Neuronal stem cell (in vitro differentiated cells): ENCODE results near the gene ANKIB1.

Experiments used
- DNase-seq: peaks from one replicate; pipeline ENCODE4 v3.0.0-alpha.2; 2013; ENCODE audit warnings: low spot score
- H2AFZ ChIP-seq: one replicate; pipeline ENCODE4 v1.6.1; 2013; ENCODE audit warnings: mild to moderate bottlenecking, low read length, inconsistent platforms
- H2AK5ac ChIP-seq: 2 replicates; pipeline ENCODE4 v1.6.1; 2013; ENCODE audit warnings: low read depth, mild to moderate bottlenecking, inconsistent platforms, low read length, moderate library complexity, mixed read lengths
- H2BK120ac ChIP-seq: 2 replicates; pipeline ENCODE4 v1.6.1; 2013; ENCODE audit warnings: low read depth, mild to moderate bottlenecking, inconsistent platforms, low read length, moderate library complexity, mixed read lengths
- H2BK12ac ChIP-seq: one replicate; pipeline ENCODE4 v1.6.1; 2013; ENCODE audit warnings: low read length, inconsistent platforms
- H2BK15ac ChIP-seq: 2 replicates; pipeline ENCODE4 v1.6.1; 2013; ENCODE audit warnings: mild to moderate bottlenecking, low read length, inconsistent platforms, mixed read lengths
- H2BK5ac ChIP-seq: one replicate; pipeline ENCODE4 v1.6.1; 2013; ENCODE audit warnings: inconsistent platforms, mild to moderate bottlenecking, low read length, moderate library complexity
- H3K14ac ChIP-seq: one replicate; pipeline ENCODE4 v1.6.1; 2013; ENCODE audit warnings: low read length, inconsistent platforms
- H3K18ac ChIP-seq: 2 replicates; pipeline ENCODE4 v1.6.1; 2013; ENCODE audit warnings: low read length, inconsistent platforms
- H3K23ac ChIP-seq: 2 replicates; pipeline ENCODE4 v1.6.1; 2013; ENCODE audit warnings: low read depth, mild to moderate bottlenecking, mixed read lengths, low read length, inconsistent platforms; ENCODE audit not compliant: poor library complexity
- H3K27ac ChIP-seq: replicated peaks from 3 replicates; pipeline ENCODE4 v1.5.1; 2013; ENCODE audit warnings: low read length, inconsistent platforms
- H3K27me3 ChIP-seq, 3 experiments: 2 replicates each; pipeline ENCODE4 v1.6.1; 2013; ENCODE audit warnings: low read length in 3 of 3, mild to moderate bottlenecking in 2 of 3, inconsistent platforms in 1 of 3, low read depth in 1 of 3, mixed read lengths in 1 of 3, moderate library complexity in 1 of 3; ENCODE audit not compliant: control insufficient read depth in 3 of 3, insufficient read depth in 3 of 3
- H3K36me3 ChIP-seq, 2 donors: replicated peaks in 1 of 2; 2 replicates each; pipeline ENCODE4 v1.6.1; 2013; ENCODE audit warnings: low read length in 2 of 2; ENCODE audit not compliant: control insufficient read depth in 2 of 2, insufficient read depth in 2 of 2
- H3K4ac ChIP-seq: 2 replicates; pipeline ENCODE4 v1.6.1; 2013; ENCODE audit warnings: inconsistent platforms, mild to moderate bottlenecking, low read length, moderate library complexity
- H3K4me1 ChIP-seq, 2 donors: 1 replicate in 1 of 2; 2 replicates in 1 of 2; pipeline ENCODE4 v1.6.1; 2013; ENCODE audit warnings: low read length in 2 of 2, low read depth in 1 of 2; ENCODE audit not compliant: control insufficient read depth in 2 of 2, insufficient read depth in 1 of 2
- H3K4me2 ChIP-seq: one replicate; pipeline ENCODE4 v1.6.1; 2013; ENCODE audit warnings: mild to moderate bottlenecking, low read length, inconsistent platforms; ENCODE audit not compliant: insufficient read depth, poor library complexity, severe bottlenecking
- H3K4me3 ChIP-seq, 2 donors: 2 replicates each; pipeline ENCODE4 v1.5.1; 2013; ENCODE audit warnings: low read length in 2 of 2, mild to moderate bottlenecking in 2 of 2, inconsistent platforms in 1 of 2, moderate library complexity in 1 of 2
- H3K79me1 ChIP-seq: one replicate; pipeline ENCODE4 v1.6.1; 2013; ENCODE audit warnings: low read depth, mild to moderate bottlenecking, inconsistent platforms, low read length, moderate library complexity
- H3K9ac ChIP-seq: one replicate; pipeline ENCODE4 v1.6.1; 2013; ENCODE audit warnings: mild to moderate bottlenecking, low read depth, low read length, inconsistent platforms; ENCODE audit not compliant: poor library complexity
- H3K9me3 ChIP-seq, 2 donors: replicated peaks in 1 of 2; 2 replicates each; pipeline versions ENCODE3 to v1.6.1; 2013; ENCODE audit warnings: low read length in 2 of 2, mild to moderate bottlenecking in 2 of 2, inconsistent platforms in 1 of 2, low read depth in 1 of 2, mixed read lengths in 1 of 2, moderate library complexity in 1 of 2; ENCODE audit not compliant: control insufficient read depth in 2 of 2, insufficient read depth in 1 of 2
- H4K8ac ChIP-seq: one replicate; pipeline ENCODE4 v1.6.1; 2013; ENCODE audit warnings: low read depth, mild to moderate bottlenecking, inconsistent platforms, low read length, moderate library complexity
- H4K91ac ChIP-seq: one replicate; pipeline ENCODE4 v1.6.1; 2013; ENCODE audit warnings: low read length, low read depth, mild to moderate bottlenecking, inconsistent platforms; ENCODE audit not compliant: poor library complexity
- WGBS, 2 donors: extraction: QIAGEN DNeasy Blood & Tissue Kit; methylation state at CpG; one replicate each; pipeline ENCODE4 v1.1.7; 2013; ENCODE audit warnings: missing lambda C conversion rate in 2 of 2, mixed read lengths in 1 of 2; ENCODE audit not compliant: insufficient read length in 2 of 2, insufficient replicate concordance in 1 of 2; ENCODE audit errors: extremely low coverage in 2 of 2; 5-methylcytosine and 5-hydroxymethylcytosine counted together

Gene ANKIB1

GRCh38 chr7:92423710-92424131 lies 177.9 kb downstream of the ANKIB1 start:
- Histone ChIP-seq H4K91ac (no peak overlapping the region), H3K18ac (no peak overlapping the region), H2AFZ (peak overlapping the region; percentile 96), H2BK15ac (no peak overlapping the region), H3K9ac (no peak overlapping the region), H2AK5ac (no peak overlapping the region), H3K27ac (no peak overlapping the region), H2BK12ac (no peak overlapping the region), H3K4me3 (peak overlapping the region in 1 of 2 donors; percentile 65), H3K27me3 (peaks cover 0 to 3% (median 0%) of the 10 kb centered on the region in 3 experiments), H3K4me2 (no peak overlapping the region), H2BK120ac (no peak overlapping the region), H3K9me3 (peaks cover 0 to 3% of the 10 kb centered on the region in 2 donors), H3K23ac (peak overlapping the region; percentile 9), H2BK5ac (no peak overlapping the region), H4K8ac (no peak overlapping the region), H3K14ac (no peak overlapping the region), H3K36me3 (no peaks in the 10 kb centered on the region), H3K4me1 (peaks cover 3% of the 10 kb centered on the region in 2 donors), H3K79me1 (no peaks in the 10 kb centered on the region), H3K4ac (peak overlapping the region; percentile 2)
- no peak for DNase-seq
- WGBS, 2 donors, result 100% methylated on average over 3 of the region's 5 CpGs; no CpG with 5 or more reads in 1 of the 2 donors

GRCh38 chr7:92425311-92425947 lies 179.7 kb downstream of the ANKIB1 start:
- Histone ChIP-seq H3K36me3 (no peaks in the 10 kb centered on the region), H2BK120ac (no peak overlapping the region), H3K9ac (no peak overlapping the region), H2AK5ac (no peak overlapping the region), H3K4ac (no peak overlapping the region), H3K4me1 (peaks cover 3% of the 10 kb centered on the region in 2 donors), H3K4me3 (no peak overlapping the region), H2BK15ac (no peak overlapping the region), H2BK5ac (no peak overlapping the region), H4K8ac (no peak overlapping the region), H3K23ac (no peak overlapping the region), H2AFZ (peak overlapping the region; percentile 42), H3K4me2 (no peak overlapping the region), H3K14ac (no peak overlapping the region), H3K18ac (no peak overlapping the region), H2BK12ac (no peak overlapping the region), H3K27ac (no peak overlapping the region), H4K91ac (no peak overlapping the region), H3K79me1 (no peaks in the 10 kb centered on the region), H3K9me3 (peaks cover 0 to 3% of the 10 kb centered on the region in 2 donors), H3K27me3 (peaks cover 0 to 4% (median 3%) of the 10 kb centered on the region in 3 experiments)
- no CpG with 5 or more reads among the region's 20 CpGs for WGBS, 2 donors
- no peak for DNase-seq

- Histone ChIP-seq H3K14ac (no peak overlapping the region), H4K8ac (no peak overlapping the region), H2BK15ac (no peak overlapping the region), H3K27ac (no peak overlapping the region), H3K79me1 (no peaks in the 10 kb centered on the region), H3K9me3 (peaks cover 0 to 3% of the 10 kb centered on the region in 2 donors), H2BK120ac (no peak overlapping the region), H3K36me3 (no peaks in the 10 kb centered on the region), H2BK12ac (no peak overlapping the region), H3K4me2 (no peak overlapping the region), H3K4ac (no peak overlapping the region), H3K18ac (no peak overlapping the region), H2AFZ (peak overlapping the region; percentile 7), H3K23ac (no peak overlapping the region), H3K27me3 (peaks cover 0 to 4% (median 3%) of the 10 kb centered on the region in 3 experiments), H3K4me1 (peaks cover 3% of the 10 kb centered on the region in 2 donors), H4K91ac (no peak overlapping the region), H2BK5ac (no peak overlapping the region), H3K4me3 (no peak overlapping the region), H3K9ac (no peak overlapping the region), H2AK5ac (no peak overlapping the region)
- DNase-seq, result no peak
- WGBS, 2 donors, result no CpG with 5 or more reads among the region's 3 CpGs
Observed at GRCh38 chr7:92427193-92427592, 181.4 kb downstream of the ANKIB1 start.

- H2AFZ ChIP-seq, result no peak overlapping the region
- no peak overlapping the region for H4K8ac ChIP-seq
- H3K79me1 ChIP-seq, result no peaks in the 10 kb centered on the region
- H2AK5ac ChIP-seq, result no peak overlapping the region
- H3K18ac ChIP-seq, result no peak overlapping the region
- DNase-seq, result no peak
- no peak overlapping the region for H3K4me3 ChIP-seq
- H3K9ac ChIP-seq, result no peak overlapping the region
- peaks cover 0 to 8% (median 0%) of the 10 kb centered on the region in 3 experiments for H3K27me3 ChIP-seq
- H2BK5ac ChIP-seq, result no peak overlapping the region
- no peak overlapping the region for H4K91ac ChIP-seq
- no peak overlapping the region for H2BK15ac ChIP-seq
- H3K4ac ChIP-seq, result no peak overlapping the region
- H3K4me1 ChIP-seq, result no peaks in the 10 kb centered on the region
- H3K4me2 ChIP-seq, result no peak overlapping the region
- H3K23ac ChIP-seq, result no peak overlapping the region
- no peaks in the 10 kb centered on the region for H3K36me3 ChIP-seq
- no peaks in the 10 kb centered on the region for H3K9me3 ChIP-seq
- no CpG with 5 or more reads among the region's 3 CpGs for WGBS, 2 donors
- no peak overlapping the region for H2BK120ac ChIP-seq
- no peak overlapping the region for H2BK12ac ChIP-seq
- H3K27ac ChIP-seq, result no peak overlapping the region
- no peak overlapping the region for H3K14ac ChIP-seq
Observed at GRCh38 chr7:92432299-92432946, 186.6 kb downstream of the ANKIB1 start.
